Sigmoid colon (tissue), 4 donors: ENCODE results near the gene NDUFA7.
"Not testable (repeated sequence)": the region's sequence is repeated elsewhere in the genome, so short reads cannot be mapped to it uniquely, and the experiment has no call there.

Experiments used
- CTCF ChIP-seq, 4 experiments: fragments of 450-650 bp in 3 of 4; fragments of 200-600 bp in 1 of 4; IDR thresholded peaks; one replicate each; pipeline ENCODE4 v1.5.1; 2016 to 2019; ENCODE audit warnings: antibody characterized with exemption in 4 of 4, mild to moderate bottlenecking in 3 of 4, moderate library complexity in 2 of 4
- POLR2A ChIP-seq, 2 donors: fragments of 450-650 bp; IDR thresholded peaks; one replicate each; pipeline ENCODE4 v1.6.1; 2016; ENCODE audit warnings: antibody characterized with exemption in 2 of 2, mild to moderate bottlenecking in 2 of 2, moderate library complexity in 2 of 2
- POLR2AphosphoS5 ChIP-seq, 4 donors: sonication (generic); formaldehyde crosslinking; IDR thresholded peaks; one replicate each; pipeline ENCODE4 v1.6.1; 2017; ENCODE audit warnings: antibody characterized with exemption in 4 of 4

GRCh38 chr19:8341504-8341903, 20.3 kb upstream of the NDUFA7 start:
- not testable (repeated sequence) for TF ChIP-seq CTCF, POLR2AphosphoS5, POLR2A (IDR thresholded peaks at IDR 0.05)
